Left cardiac atrium (tissue), 4 donors: Measurements from ENCODE around the gene AOAH. TPM values are rescaled to one million over a fixed set of nuclear protein-coding genes. Genes with fewer than 3 reads are reported as not detected.
A peak's percentile ranks its signal among the peaks of the same experiment; 100 is the strongest.
"Not testable (repeated sequence)": the region's sequence is repeated elsewhere in the genome, so short reads cannot be mapped to it uniquely, and the experiment has no call there.

Source experiments
- ATAC-seq, 2 donors: fragments of 200-7000 bp; cut with Tn5 transposase; one replicate each; pipeline ENCODE4 v1.9.1; 2020; ENCODE audit warnings: mild to moderate bottlenecking in 2 of 2, moderate library complexity in 2 of 2
- DNase-seq: peaks from one replicate; pipeline ENCODE4 v3.0.0-alpha.2; 2020
- intact Hi-C, 2 donors: fragments of 100-400 bp; cut with DNase I; formaldehyde crosslinking; loops; one replicate each; pipeline versions ENCODE4 v1.14.1 to v1.15.1; 2022 to 2023
- total RNA-seq, 2 donors: library from RNA; stranded (reverse); fragmentation: NEBNext Ultra II Directional; extraction: Animal tissue kit (Norgen Biotek cat#: 25700); gene quantifications; one replicate each; pipeline ENCODE4 v1.2.1, GENCODE V29; 2021
- donor health status: DM: no; HTN: yes; CAD: no.
- donor health status: DM: no; HTN: yes; CAD: no; lungs with severe emphysema.
- donor health status: DM: yes; HTN: yes; CAD: no.
- donor health status: Dilated cardiomyopathy.

AOAH gene
- total RNA-seq, 2 donors from 2014 or later, result 2.7 to 4.8 TPM

DNA sequence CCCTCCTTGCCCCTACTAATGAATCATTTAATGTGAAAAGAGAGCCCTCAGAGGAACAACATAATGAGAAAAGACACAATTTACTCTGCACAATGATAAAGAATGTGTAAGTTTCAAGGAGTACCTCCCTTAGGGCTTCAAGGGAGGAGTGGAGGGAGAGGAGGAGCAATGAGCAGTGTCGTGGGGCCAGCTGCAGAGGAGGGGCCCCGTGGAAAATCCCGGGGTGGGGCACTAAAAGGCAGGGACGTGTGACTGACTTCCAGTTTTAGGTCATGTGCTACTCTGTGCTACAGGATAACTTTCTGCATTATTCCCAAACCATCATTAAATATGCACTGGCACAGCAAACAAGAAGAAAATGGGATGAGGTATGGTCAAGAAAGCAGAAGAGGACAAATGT lies 226.5 kb downstream of the AOAH start:
- ATAC-seq (no peak), DNase-seq (no peak)
- intact Hi-C loops, result no loop called here

DNA sequence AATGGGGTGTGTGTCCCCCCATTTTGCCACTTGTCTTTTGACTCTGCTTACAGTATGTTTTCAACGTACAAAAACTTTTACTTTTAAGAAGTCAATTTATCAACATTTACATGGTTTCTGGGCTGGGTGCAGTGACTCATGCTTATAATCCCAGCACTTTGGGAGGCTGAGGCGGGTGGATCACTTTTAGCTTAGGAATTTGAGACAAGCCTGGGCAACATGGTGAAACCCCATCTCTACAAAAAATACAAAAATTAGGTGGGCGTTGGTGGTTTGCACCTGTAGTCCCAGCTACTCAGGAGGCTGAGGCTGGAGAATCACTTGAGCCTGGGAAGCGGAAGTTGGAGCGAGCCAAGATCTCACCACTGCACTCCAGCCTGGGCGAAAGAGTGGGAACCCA lies 227.1 kb downstream of the AOAH start:
- ATAC-seq, intact Hi-C loops, DNase-seq: not testable (repeated sequence)

DNA sequence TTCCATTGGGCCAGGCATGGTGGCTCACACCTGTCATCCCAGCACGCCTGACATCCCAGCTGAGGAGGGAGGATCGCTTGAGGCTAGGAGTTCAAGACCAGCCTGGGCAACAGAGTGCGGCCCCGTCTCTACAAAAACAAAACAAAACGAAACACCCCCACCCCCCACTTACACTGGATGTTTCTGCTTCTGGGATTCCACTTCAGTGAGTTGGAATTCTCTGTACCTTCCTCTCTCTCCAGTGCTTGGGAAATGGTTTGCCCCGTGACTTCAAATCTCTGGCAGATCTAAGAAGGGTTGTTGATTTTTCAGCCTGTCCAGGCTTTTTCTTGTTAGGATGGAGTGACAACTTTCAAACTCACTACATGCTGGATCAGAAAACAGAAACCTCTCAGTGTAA lies 227.7 kb downstream of the AOAH start:
- DNase-seq (no peak), ATAC-seq (no peak)
- intact Hi-C loops, result no loop called here

DNA sequence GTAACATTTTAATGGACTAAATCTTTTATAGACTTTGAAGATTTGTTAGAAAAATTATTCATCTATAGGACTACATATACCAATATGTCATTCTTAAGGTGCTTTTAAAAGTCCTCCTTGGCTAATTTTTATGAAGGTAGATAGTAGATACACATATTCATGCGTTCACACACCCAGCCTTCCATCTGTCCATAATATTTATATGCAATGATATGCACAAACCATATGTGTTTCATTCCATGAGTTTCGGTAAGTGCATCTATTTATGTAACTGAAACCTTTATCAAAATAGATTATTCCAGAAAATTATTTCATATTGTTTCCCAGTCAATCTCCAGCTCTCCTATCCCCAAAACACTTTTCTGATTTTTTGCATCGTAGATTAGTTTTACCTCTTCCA lies 233.0 kb downstream of the AOAH start:
- DNase-seq (no peak), ATAC-seq (no peak)
- intact Hi-C loops, result no loop called here

DNA sequence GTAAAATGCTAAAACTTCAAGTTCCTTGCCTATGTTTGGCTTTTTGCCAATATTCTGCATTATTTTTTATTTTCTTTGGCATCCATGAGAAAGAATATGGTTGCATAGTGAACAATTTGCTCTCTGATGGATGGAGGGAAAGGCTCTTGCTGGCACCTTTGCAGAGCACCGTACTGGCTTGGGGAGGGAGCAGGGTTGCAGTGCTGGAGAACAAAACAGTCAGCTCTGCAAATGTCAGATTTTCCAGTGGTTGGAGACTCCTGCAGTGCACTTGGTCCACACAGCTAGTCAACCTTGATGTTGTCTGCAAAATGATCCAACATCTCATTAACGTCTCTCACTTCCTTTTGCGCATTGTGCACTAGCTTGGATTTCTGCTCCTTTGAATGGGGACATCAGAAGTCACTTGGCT lies 233.9 kb downstream of the AOAH start:
- DNase-seq, result no peak
- intact Hi-C loops, result no loop called here
- no peak for ATAC-seq

DNA sequence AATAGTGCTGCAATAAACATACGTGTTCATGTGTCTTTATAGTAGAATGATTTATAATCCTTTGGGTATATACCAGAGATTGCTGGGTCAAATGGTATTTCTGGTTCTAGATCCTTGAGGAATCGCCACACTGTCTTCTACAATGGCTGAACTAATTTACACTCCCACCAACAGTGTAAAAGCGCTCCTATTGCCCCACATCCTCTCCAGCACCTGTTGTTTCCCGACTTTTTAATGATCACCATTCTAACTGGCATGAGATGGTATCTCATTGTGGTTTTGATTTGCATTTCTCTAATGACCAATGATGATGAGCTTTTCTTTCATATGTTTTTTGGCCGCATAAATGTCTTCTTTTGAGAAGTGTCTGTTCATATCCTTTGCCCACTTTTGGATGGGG lies 235.6 kb downstream of the AOAH start:
- DNase-seq, ATAC-seq: not testable (repeated sequence)
- intact Hi-C loops, result loop anchor here in 1 of 2 donors (2.0 to 10.0 kb wide), 4 partner anchors 184 to 710 kb away; no protein-coding TSS in a partner anchor

DNA sequence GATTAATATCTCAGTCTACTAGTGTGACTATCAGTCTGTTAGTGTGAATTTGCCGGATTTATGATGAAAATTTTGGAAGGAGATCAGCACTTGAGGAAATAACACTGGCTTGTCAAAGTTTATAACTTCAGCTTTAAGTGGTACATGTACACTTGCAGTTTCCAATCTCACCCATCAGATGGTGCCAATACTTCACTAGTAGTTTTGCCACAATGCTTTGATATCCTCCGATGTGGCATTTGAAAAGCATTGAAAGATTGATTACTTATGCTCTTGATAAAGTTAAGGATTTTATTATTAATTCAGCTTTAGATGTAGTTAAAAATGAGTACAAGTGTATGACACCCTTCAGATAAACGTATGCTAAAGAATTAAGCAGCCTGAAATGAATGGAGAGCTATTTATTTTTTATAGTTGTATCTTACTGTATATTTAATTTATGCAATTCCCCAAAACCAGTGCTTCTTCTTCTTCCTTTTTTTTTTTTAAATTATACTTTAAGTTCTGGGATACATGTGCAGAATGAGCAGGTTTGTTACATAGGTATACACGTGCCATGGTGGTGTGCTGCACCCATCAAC lies 236.4 kb downstream of the AOAH start:
- peak; percentile 47 to 57 for ATAC-seq
- intact Hi-C loops, result loop anchor here in 1 of 2 donors (2.0 to 10.0 kb wide), 4 partner anchors 184 to 711 kb away; no protein-coding TSS in a partner anchor
- DNase-seq, result no peak

DNA sequence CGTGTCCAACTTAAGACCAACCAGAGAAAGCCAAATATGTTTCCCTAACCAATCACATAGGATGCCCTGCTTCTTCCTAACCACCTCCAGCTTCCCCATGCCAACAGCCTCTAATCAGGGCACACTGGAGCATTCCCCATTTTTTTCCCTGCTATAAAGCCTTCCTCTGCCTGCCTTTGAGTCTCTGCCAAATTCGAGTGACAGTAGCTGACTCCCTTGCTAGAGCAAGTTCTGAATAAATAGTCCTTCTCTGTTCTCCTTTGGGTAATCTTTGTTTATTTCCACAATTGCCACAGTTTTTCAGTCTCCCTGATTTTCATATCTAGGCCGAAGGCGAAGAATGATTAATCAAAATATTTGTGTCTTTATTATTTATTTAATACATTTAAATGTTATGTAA lies 238.0 kb downstream of the AOAH start:
- DNase-seq (no peak), ATAC-seq (no peak)
- intact Hi-C loops, result loop anchor here in 1 of 2 donors (5.0 to 10.0 kb wide), 3 partner anchors 186 to 696 kb away; no protein-coding TSS in a partner anchor

DNA sequence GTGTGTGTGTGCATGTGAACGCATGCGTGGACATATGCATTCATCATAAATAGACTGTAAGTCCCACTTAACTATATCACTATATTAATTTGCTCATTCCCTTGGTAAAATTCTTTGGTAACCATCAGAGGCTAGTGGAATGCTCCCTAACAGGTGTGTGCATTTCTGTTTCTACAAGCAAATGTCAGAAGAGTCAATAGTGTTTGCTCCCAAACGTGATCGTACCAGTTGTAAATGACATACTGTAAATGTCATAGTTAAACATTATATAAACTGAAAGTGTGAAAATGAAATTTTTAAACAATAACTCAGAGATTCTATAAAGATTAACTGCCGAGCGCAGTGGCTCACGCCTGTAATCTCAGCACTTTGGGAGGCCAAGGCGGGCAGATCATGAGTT lies 240.0 kb downstream of the AOAH start:
- DNase-seq (no peak), ATAC-seq (no peak)
- intact Hi-C loops, result loop anchor here in 1 of 2 donors (10.0 kb wide), 1 partner anchor 481 kb away; no protein-coding TSS in a partner anchor

DNA sequence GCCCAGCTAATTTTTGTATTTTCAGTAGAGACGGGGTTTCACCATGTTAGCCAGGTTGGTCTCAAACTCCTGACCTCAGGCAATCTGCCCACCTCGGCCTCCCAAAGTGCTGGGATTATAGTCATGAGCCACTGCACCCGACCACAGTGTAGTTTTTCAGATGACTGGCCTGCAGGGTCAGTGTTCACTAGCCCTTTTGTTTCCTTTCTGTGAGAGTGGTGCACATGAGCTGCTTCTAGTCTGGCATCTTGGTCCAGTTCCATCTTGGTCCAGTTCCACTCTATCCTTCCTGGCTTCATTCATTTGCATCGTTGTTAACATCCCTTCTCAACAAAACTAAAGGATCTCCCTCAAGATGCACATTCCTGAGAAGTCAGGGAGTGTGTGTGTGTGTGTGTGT lies 240.4 kb downstream of the AOAH start:
- intact Hi-C loops, result loop anchor here in 1 of 2 donors (10.0 kb wide), 1 partner anchor 481 kb away; no protein-coding TSS in a partner anchor
- DNase-seq, ATAC-seq: not testable (repeated sequence)

DNA sequence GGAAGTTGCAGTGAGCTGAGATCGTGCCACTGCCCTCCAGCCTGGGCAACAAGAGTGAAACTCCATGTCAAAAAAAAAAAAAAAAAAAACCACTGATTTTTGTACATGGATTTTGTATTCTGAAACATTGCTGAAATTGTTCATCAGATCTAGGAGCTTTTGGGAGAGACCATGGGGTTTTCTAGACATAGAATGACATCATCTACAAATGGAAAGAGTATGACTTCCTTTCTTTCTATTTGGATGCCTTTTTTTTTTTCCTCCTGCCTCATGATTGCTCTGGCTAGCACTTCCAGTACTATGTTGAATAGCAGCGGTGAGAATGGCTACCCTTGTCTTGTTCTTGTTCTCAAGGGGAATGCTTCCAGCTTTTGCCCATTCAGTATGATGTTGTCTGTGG lies 245.5 kb downstream of the AOAH start:
- DNase-seq (no peak), ATAC-seq (no peak)
- intact Hi-C loops, result no loop called here

DNA sequence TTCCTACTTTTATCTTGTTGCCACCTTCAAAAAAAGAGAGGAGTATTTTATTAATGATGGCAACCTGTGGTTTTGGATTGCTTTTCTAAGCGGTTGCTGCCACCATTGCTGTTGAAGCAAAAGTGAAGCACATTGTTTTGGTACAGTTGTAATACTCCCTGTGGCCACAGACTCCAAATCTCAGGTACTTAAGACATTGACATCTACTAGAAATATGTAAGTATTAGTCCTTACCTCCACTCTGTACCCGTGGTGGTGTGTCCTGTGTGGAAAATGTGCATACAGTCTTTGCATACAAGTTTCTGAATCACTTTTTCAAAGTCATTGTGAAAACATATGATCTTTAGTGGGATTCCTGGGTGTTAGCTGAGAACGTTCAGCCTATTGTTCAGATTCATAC lies 248.9 kb downstream of the AOAH start:
- DNase-seq (no peak), ATAC-seq (no peak)
- intact Hi-C loops, result no loop called here

DNA sequence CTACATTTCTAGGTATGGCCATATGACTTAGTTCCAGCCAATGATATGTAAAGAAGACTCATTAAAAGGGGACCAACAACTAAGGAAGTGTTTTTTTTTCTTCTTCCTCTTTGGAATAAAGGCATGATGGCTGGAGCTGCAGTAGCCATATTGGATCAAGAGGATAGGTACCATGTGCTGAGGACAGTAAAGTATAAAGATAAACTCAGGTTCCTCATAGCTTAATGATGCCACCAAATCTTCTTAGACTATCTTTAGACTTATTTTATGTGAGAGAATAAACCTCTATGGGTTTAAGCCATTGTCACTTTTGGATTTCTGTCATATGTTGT lies 249.3 kb downstream of the AOAH start:
- intact Hi-C loops, result no loop called here
- no peak for ATAC-seq
- no peak for DNase-seq

DNA sequence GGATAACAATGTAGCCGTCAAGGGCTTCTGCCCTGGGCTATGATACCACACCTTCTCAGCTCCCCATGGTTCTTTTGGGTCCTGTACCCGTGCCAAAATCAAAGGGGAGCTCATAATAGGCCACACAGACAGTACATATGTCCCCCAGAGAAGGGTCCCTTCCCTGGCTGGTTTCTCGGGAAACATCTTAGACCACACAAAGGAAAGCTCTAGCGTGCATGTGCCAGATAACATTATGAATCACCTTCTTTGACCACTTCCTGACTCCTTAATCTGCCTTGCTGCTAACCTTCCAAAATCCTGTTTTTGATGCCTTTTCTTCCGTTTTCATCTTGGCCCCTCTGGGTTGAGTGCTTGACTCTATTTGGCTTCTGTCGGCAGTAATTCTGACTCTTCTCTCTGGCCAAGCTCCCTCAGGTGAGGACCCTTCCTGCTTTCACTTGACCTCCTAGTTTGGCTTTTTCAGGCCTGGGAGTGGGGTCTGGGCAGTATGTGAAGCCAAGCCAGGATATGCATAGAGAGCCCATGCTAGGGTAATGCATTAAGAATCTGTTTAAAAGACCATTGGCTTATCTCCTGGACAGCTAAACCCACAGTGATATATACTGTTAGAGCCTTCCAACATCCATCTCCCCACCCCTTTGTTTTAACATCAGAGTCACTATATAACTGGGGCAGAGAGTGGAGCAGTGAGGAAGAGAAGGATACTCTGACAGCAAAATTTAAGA lies 249.8 kb downstream of the AOAH start:
- intact Hi-C loops, result no loop called here

DNA sequence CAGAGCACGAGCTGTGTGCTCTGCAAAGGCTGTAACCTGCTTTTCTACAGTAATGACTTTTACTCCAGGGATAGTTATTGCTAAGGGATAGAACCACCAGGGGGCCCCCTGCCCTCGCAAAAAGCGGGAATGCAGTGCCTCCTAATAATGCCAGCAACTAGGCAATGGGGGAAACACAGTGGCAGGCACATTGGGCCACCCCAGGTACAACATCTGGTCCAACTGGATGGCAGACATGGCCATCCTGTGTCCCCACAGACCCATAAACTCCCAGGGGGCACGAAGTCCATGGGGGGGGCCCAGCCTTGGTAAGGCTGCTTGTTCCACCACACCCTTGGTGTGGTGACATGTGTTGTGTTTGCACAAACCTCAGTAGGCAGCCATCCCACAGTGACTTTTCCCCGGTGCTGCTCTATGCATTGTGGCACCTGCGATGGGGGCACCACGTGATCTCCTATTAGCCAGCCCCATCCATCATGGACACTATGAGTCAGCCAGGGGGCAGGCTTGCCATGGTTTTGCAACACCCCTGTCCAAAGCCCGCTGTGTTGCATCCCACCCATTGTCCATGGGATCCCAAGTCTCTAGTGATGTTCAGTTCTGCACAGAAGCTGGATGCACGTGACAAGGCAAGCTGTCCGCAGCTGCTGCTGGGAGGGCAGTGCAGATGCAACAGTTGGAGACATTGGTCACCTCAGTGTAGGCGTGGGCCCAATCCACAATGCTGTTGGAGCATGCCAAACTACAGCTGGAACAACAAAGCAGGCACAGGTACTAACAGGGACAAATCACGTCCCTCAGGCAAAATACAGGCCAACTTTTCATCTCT lies 250.6 kb downstream of the AOAH start:
- DNase-seq (peak; percentile 27), ATAC-seq (no peak)
- intact Hi-C loops, result no loop called here

More for the DNA sequence above, 249.8 kb downstream of the AOAH start:
- no peak for DNase-seq
- ATAC-seq, result no peak

DNA sequence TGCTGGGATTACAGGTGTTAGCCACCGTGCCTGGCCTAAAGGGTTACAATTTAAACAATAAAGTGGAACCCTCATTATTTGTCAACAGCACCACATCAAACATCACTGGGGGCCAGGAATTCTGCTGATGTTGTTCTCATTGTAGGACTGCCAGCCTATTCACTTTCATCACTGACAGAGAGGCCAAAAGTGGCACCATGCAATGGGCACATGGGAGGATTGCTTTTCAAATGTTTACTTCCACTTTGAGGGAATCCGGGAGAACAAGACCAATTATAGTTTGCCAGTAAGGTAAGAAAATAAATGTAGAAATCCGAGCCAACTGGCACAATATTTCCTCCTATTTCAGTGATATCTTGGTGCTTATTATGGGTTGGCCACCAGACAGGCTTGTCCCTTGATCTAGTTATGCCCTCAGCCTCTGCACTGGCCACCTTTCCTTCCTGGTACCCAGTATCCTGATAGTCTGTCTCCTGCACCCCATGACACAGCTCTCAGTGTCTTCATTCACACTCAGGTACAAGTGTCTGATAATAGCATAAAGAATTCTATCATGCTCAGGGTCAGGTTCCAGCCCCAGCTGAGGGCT lies 252.1 kb downstream of the AOAH start:
- DNase-seq (no peak), ATAC-seq (no peak)
- intact Hi-C loops, result no loop called here

DNA sequence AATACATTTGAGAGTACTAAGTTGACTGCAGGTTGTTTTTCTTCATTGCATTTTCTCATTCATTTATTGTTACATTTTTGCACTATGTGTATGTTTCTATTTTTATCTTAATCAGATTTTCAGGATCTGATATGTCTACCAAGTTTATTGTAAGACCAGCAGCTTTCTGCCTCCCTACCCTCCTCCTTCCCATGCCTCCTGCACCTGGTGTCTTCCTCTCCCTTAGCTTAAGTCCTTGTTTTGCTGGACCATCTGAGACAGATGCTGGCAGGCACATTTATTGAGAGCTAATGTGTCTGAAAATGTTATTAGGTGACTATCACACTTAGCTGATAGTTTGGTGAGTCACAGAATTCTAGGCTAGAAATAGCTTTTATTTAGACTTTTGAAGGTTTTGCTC lies 255.1 kb downstream of the AOAH start:
- intact Hi-C loops, result no loop called here
- ATAC-seq, result no peak
- DNase-seq, result no peak

DNA sequence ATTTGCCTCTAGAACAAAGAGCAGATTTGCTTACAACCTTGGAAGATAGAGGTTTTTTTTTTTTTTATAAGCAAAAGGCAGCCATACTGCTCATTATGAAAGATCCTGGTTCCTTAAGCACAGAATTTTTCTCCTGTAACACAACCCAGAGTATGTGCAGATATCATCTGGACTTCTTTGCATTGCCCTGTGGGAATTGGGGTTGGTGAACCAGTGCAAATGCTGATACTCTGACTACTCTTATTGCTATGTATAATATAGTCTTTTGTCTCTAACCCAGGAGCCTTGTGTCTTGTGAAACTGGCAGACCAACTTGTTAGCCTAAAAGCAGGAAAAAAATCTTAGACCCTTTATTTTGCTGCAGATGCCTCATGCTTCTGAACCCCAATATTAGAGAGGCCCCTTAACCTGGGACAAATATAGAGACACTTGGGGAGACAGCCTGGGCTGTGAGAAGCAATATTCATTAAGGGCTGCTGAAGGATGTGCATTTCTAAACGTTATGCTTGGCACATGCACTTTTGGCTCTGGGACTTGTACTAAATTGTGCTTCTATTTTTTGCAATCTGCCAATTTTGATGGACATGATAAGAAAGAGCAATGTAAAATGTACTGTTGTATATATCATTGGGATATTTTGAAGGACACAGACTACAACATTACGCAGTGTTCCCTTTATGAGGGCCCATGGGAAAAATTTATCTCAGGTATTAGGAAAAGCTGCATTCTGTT lies 255.8 kb downstream of the AOAH start:
- no peak for DNase-seq
- no peak for ATAC-seq
- intact Hi-C loops, result no loop called here

DNA sequence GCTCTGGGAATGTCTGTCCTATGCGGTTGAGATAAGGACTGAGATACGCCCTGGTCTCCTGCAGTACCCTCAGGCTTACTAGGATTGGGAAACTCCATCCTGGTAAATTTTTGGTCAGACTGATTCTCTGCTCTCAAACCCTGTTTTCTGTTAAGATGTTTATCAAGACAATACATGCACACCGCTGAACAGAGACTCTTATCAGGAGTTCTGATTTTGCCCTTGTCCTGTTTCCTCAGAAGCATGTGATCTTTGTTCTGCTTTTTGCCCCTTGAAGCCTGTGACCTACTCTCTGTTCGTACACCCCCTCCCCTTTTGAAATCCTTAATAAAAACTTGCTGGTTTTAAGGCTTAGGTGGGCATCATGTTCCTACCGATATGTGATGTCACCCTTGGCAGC lies 258.3 kb downstream of the AOAH start:
- DNase-seq, intact Hi-C loops: not testable (repeated sequence)

More for the DNA sequence above, 258.3 kb downstream of the AOAH start:
- not testable (repeated sequence) for ATAC-seq
